Activated T-helper 2 cell treated with anti-CD3 and anti-CD28 coated beads, Interferon-gamma antibody, Interleukin-2, Interleukin-4, amounts not matched to agents 10 μg/mL and 5 μg/mL and 100 μg/mL, durations not matched to agents 14 hours and 24 hours and 36 hours (primary cell): ENCODE results near the gene CYP51A1. TPM values are rescaled to one million over a fixed set of nuclear protein-coding genes. Genes with fewer than 3 reads are reported as not detected.

Experiments used
- DNase-seq: peaks from one replicate; pipeline ENCODE4 v3.0.0; 2021; ENCODE audit warnings: low spot score
- H3K27ac Mint-ChIP-seq: one replicate; pipeline ENCODE4 v1.8.0; 2021; ENCODE audit warnings: mixed read lengths
- H3K27me3 Mint-ChIP-seq: one replicate; pipeline ENCODE4 v1.8.0; 2021; ENCODE audit warnings: low read depth, mixed read lengths
- H3K36me3 Mint-ChIP-seq: one replicate; pipeline ENCODE4 v1.8.0; 2021; ENCODE audit warnings: low read depth, mixed read lengths
- H3K4me1 Mint-ChIP-seq: one replicate; pipeline ENCODE4 v1.8.0; 2021; ENCODE audit warnings: low read depth, mixed read lengths
- H3K4me3 Mint-ChIP-seq: one replicate; pipeline ENCODE4 v1.8.0; 2021; ENCODE audit warnings: low read depth, mild to moderate bottlenecking, moderate library complexity, mixed read lengths
- H3K9me3 Mint-ChIP-seq: one replicate; pipeline ENCODE4 v1.8.0; 2021; ENCODE audit warnings: mixed read lengths
- intact Hi-C: fragments of 100-400 bp; cut with micrococcal nuclease; formaldehyde crosslinking; loops from one replicate; pipeline ENCODE4 v1.15.1; 2023
- total RNA-seq: library from RNA; stranded (reverse); gene quantifications from 2 replicates; pipeline ENCODE4 v1.2.3, GENCODE V29; 2022

The CYP51A1 gene
- total RNA-seq, 1 donor from 2014 or later = 139 TPM

GRCh38 chr7:92064438-92065029, 69.7 kb downstream of the CYP51A1 start:
- Mint-ChIP-seq H3K27ac (no peak overlapping the region), H3K27me3 (no peaks in the 10 kb centered on the region), H3K4me3 (no peak overlapping the region), H3K9me3 (no peaks in the 10 kb centered on the region), H3K4me1 (peaks cover 5% of the 10 kb centered on the region), H3K36me3 (peaks cover 37% of the 10 kb centered on the region)
- no peak for DNase-seq
- intact Hi-C loops = no loop called here

Other genes with a start within 250 kb of the CYP51A1 start
- 36.2 and 38.3 TPM in 2 replicates for gene AKAP9, start 193.6 kb downstream of the CYP51A1 start, total RNA-seq
- gene LRRD1, start 44.7 kb upstream of the CYP51A1 start, total RNA-seq = 0.09 TPM in 1 of 2 replicates, not detected in the other
- 37.4 and 43.0 TPM in 2 replicates for gene KRIT1, start 111.4 kb upstream of the CYP51A1 start, total RNA-seq
- 50.4 and 55.0 TPM in 2 replicates for gene ANKIB1, start 111.5 kb upstream of the CYP51A1 start, total RNA-seq